Kidney epithelial cell (primary cell): ENCODE data around the gene DLEC1. TPM values are rescaled to one million over a fixed set of nuclear protein-coding genes. Genes with fewer than 3 reads are reported as not detected.
"Not testable (repeated sequence)": the region's sequence is repeated elsewhere in the genome, so short reads cannot be mapped to it uniquely, and the experiment has no call there.

ENCODE experiments used
- DNase-seq: peaks from one replicate; pipeline ENCODE4 v3.0.0-alpha.2; 2010; ENCODE audit warnings: low read depth
- H3K27me3 ChIP-seq: 2 replicates; pipeline ENCODE4 v1.6.0; 2011; ENCODE audit warnings: low read length; ENCODE audit not compliant: control insufficient read depth, insufficient read depth
- H3K36me3 ChIP-seq: 2 replicates; pipeline ENCODE4 v1.5.1; 2011; ENCODE audit warnings: low read length; ENCODE audit not compliant: control insufficient read depth, insufficient read depth
- H3K4me3 ChIP-seq: 2 replicates; pipeline ENCODE4 v1.5.1; 2011; ENCODE audit warnings: low read depth, mild to moderate bottlenecking, control low read depth, low read length
- total RNA-seq: library from RNA; depleted of rRNA; stranded (reverse); fragments of >200 nt; gene quantifications from 2 replicates; pipeline ENCODE4 v1.2.3, GENCODE V29; 2015
- TF ChIP-seq, protein P1 (sequence below): IDR thresholded peaks from 2 replicates; pipeline ENCODE4 v1.5.1; 2011; ENCODE audit warnings: mild to moderate bottlenecking, moderate library complexity, low read length, control low read depth, inconsistent platforms; ENCODE audit not compliant: insufficient read depth, poor library complexity, severe bottlenecking

Gene DLEC1
- total RNA-seq, 1 donor from 2014 or later: 0.17 TPM

DNA sequence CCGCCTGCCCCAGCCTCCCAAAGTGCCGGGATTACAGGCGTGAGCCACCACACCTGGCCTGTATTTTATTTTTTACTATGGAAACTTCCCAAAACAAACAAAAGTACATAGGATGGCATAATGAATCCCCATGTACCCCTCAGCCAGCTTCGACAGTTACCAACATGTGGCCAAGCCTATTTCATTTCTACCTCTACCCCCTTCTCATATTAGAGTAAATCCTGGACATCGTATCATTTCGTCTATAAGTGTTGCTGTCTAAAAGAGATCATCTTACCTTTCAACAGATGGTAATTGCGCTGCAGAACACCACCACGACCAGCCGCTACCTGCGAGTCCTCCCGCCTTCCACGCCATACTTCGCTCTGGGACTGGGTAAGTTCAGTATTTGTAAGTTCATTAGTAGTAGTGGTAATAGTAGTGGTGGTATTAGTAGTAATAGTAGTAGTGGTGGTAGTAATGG is 44.9 kb downstream of the DLEC1 start:
- no peaks in the 10 kb centered on the region for H3K36me3 ChIP-seq
- no peak overlapping the region for H3K4me3 ChIP-seq
- no peak for DNase-seq
- H3K27me3 ChIP-seq: no peaks in the 10 kb centered on the region
- TF ChIP-seq, protein P1, sequence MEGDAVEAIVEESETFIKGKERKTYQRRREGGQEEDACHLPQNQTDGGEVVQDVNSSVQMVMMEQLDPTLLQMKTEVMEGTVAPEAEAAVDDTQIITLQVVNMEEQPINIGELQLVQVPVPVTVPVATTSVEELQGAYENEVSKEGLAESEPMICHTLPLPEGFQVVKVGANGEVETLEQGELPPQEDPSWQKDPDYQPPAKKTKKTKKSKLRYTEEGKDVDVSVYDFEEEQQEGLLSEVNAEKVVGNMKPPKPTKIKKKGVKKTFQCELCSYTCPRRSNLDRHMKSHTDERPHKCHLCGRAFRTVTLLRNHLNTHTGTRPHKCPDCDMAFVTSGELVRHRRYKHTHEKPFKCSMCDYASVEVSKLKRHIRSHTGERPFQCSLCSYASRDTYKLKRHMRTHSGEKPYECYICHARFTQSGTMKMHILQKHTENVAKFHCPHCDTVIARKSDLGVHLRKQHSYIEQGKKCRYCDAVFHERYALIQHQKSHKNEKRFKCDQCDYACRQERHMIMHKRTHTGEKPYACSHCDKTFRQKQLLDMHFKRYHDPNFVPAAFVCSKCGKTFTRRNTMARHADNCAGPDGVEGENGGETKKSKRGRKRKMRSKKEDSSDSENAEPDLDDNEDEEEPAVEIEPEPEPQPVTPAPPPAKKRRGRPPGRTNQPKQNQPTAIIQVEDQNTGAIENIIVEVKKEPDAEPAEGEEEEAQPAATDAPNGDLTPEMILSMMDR: no peak

DNA sequence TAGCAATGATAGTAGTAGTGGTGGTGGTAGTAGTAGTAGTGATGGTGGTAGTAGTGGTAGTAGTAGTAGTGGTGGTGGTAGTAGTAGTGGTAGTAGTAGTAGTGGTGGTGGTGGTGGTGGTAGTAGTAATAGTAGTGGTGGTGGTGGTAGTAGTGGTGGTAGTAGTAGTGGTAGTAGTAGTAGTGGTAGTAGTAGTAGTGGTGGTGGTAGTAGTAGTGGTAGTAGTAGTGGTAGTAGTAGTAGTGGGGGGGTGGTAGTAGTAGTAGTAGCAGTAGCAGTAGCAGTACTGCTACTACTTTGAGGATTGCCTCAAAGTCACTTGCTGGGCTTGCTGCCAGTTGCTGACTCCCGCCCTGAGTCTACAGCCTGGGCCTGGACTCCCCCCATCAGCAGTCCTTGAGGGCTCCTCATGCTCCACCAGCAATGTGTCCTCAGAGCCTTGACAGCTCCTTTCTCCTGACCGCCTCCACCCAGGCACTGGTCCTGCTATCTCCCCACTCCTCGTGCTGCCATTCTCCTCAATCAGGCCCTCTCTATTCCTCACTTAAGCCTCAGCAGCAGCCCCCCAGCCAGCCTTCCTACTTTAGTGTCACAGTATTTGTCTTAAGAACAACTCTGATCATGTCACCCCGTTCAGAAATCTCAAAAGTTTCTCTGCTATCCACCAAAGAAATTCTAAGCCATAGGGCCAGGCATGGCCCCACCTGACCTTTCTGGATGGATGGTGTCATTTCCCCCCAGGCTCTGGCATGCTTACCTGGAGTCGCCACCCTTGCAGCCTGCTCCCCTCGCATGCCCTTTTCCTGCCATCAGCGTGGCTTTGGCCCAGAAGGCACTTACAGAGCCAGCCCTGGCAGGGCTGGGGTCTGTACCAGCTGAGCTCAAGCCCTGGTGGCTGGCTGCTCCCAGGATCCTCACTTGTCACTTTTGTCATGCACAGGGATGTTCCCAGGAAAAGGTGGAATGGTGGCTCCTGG is 45.6 kb downstream of the DLEC1 start:
- Histone ChIP-seq H3K36me3 (no peaks in the 10 kb centered on the region), H3K27me3 (no peaks in the 10 kb centered on the region), H3K4me3 (no peak overlapping the region)
- DNase-seq: no peak
- TF ChIP-seq, protein P1: no peak

GRCh38 chr3:38085311-38085942 is 46.4 kb downstream of the DLEC1 start:
- H3K27me3 ChIP-seq: no peaks in the 10 kb centered on the region
- H3K4me3 ChIP-seq: no peak overlapping the region
- DNase-seq: no peak
- TF ChIP-seq, protein P1: no peak
- H3K36me3 ChIP-seq: no peaks in the 10 kb centered on the region

DNA sequence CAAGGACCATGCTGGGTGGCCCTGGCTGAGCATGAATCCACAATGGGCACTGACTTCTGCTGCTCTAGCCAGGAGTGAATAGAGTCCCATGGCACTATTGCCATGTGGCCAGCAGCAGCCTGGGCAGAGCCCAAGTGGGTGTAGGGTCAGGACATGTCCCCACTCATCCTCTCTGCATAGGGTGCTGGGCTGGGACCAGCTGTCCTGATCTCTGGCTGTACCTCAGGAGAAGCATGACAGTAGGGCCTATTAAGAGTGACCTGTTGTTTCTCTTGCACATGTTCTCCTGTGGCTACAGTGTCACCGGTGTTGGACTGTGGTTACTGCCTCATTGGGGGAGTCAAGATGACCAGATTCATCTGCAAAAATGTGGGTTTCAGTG is 46.9 kb downstream of the DLEC1 start:
- Histone ChIP-seq H3K4me3 (no peak overlapping the region), H3K27me3 (no peaks in the 10 kb centered on the region), H3K36me3 (no peaks in the 10 kb centered on the region)
- DNase-seq: no peak
- TF ChIP-seq, protein P1: no peak

DNA sequence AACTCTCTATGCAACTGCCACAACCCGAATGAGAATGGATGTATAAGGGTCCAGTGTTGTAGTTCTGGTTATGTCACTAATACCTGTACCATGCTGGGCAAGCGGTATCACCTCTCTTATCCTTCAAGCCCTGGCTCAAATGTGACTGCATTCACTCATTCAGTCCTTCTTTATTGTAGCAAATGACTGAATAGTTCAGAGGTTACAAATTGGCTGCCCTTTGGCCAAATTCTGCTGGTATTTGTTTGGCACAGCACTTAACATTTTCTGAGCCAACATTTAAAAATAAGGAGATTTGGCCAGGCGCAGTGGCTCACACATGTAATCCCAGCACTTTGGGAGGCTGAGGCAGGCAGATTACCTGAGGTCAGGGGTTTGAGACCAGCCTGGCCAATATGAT is 47.5 kb downstream of the DLEC1 start:
- Histone ChIP-seq H3K36me3 (no peaks in the 10 kb centered on the region), H3K27me3 (no peaks in the 10 kb centered on the region), H3K4me3 (no peak overlapping the region)
- no peak for DNase-seq
- TF ChIP-seq, protein P1: no peak

DNA sequence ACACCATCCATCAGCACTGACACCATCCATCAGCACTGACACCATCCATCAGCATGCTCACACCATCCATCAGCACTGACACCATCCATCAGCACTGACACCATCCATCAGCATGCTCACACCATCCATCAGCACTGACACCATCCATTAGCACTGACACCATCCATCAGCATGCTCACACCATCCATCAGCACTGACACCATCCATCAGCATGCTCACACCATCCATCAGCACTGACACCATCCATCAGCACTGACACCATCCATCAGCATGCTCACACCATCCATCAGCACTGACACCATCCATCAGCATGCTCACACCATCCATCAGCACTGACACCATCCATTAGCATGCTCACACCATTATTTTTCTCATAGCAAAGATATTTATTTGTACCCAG is 48.3 kb downstream of the DLEC1 start:
- H3K27me3 ChIP-seq, H3K4me3 ChIP-seq, DNase-seq, H3K36me3 ChIP-seq: not testable (repeated sequence)
